Progenitor cell of endocrine pancreas (in vitro differentiated cells): ENCODE results near the gene GSG1L2. TPM values are rescaled to one million over a fixed set of nuclear protein-coding genes. Genes with fewer than 3 reads are reported as not detected.
"Not testable (repeated sequence)": the region's sequence is repeated elsewhere in the genome, so short reads cannot be mapped to it uniquely, and the experiment has no call there.

ENCODE experiments used
- DNase-seq: peaks from one replicate; pipeline ENCODE4 v3.0.0; 2021; ENCODE audit warnings: low spot score; ENCODE audit not compliant: unreplicated experiment
- H3K27ac Mint-ChIP-seq: 2 replicates; pipeline ENCODE4 v1.8.0; 2021; ENCODE audit warnings: mild to moderate bottlenecking, moderate library complexity, mixed read lengths
- H3K27me3 Mint-ChIP-seq: 2 replicates; pipeline ENCODE4 v1.8.0; 2021; ENCODE audit warnings: mixed read lengths
- H3K36me3 Mint-ChIP-seq: 2 replicates; pipeline ENCODE4 v1.8.0; 2022; ENCODE audit warnings: mixed read lengths; ENCODE audit not compliant: insufficient read depth
- H3K4me1 Mint-ChIP-seq: 2 replicates; pipeline ENCODE4 v1.8.0; 2021; ENCODE audit warnings: low read depth, mixed read lengths
- H3K4me3 Mint-ChIP-seq: 2 replicates; pipeline ENCODE4 v1.8.0; 2021; ENCODE audit warnings: low read depth, mild to moderate bottlenecking, moderate library complexity, mixed read lengths
- H3K9me3 Mint-ChIP-seq: 2 replicates; pipeline ENCODE4 v1.8.0; 2021; ENCODE audit warnings: low read depth, mixed read lengths
- total RNA-seq: library from RNA; stranded (reverse); gene quantifications from 2 replicates; pipeline ENCODE4 v1.2.1, GENCODE V29; 2021
- TF ChIP-seq, protein P1 (sequence below): fragments of 200-600 bp; sonication (generic); IDR thresholded peaks from one replicate; pipeline ENCODE4 v1.5.0; 2021; ENCODE audit warnings: antibody characterized with exemption, mild to moderate bottlenecking; ENCODE audit not compliant: unreplicated experiment

GSG1L2 gene
- total RNA-seq, 1 donor from 2014 or later = not detected

DNA sequence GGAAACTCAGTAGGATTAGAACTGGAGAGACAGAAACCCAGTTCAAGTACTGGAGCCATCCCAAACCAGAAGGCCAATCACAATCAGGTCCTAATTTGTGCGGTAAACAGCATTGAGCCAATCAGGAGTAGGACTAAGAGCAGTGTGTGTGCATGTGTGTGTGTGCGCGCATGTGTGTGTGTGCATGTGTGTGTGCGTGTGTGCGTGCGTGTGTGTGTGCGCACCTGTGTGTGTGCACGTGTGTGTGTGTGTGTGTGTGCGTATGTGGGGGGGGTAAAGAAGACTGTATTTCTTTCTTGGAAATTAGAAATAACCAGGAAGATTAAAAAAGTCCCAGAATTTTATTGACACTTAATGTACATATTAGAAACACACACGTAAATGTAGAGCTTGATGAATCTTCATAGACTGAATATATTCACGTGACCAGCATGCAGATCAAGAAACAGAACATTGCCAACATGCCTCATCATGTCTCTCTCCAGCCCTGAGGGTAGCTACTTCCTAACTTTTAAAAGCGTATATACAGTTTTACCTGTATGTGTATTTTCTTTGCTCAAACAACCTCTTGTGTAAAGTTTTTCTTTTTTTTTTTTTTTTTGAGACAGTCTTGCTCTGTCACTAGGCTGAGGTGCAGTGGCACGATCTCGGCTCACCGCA, 29.6 kb downstream of the GSG1L2 start:
- H3K4me3 Mint-ChIP-seq = no peak overlapping the region
- TF ChIP-seq, protein P1, sequence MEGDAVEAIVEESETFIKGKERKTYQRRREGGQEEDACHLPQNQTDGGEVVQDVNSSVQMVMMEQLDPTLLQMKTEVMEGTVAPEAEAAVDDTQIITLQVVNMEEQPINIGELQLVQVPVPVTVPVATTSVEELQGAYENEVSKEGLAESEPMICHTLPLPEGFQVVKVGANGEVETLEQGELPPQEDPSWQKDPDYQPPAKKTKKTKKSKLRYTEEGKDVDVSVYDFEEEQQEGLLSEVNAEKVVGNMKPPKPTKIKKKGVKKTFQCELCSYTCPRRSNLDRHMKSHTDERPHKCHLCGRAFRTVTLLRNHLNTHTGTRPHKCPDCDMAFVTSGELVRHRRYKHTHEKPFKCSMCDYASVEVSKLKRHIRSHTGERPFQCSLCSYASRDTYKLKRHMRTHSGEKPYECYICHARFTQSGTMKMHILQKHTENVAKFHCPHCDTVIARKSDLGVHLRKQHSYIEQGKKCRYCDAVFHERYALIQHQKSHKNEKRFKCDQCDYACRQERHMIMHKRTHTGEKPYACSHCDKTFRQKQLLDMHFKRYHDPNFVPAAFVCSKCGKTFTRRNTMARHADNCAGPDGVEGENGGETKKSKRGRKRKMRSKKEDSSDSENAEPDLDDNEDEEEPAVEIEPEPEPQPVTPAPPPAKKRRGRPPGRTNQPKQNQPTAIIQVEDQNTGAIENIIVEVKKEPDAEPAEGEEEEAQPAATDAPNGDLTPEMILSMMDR = no peak
- no peaks in the 10 kb centered on the region for H3K36me3 Mint-ChIP-seq
- no peaks in the 10 kb centered on the region for H3K9me3 Mint-ChIP-seq
- no peak overlapping the region for H3K27ac Mint-ChIP-seq
- H3K27me3 Mint-ChIP-seq = peaks cover 19% of the 10 kb centered on the region
- H3K4me1 Mint-ChIP-seq = no peaks in the 10 kb centered on the region
- DNase-seq = no peak

DNA sequence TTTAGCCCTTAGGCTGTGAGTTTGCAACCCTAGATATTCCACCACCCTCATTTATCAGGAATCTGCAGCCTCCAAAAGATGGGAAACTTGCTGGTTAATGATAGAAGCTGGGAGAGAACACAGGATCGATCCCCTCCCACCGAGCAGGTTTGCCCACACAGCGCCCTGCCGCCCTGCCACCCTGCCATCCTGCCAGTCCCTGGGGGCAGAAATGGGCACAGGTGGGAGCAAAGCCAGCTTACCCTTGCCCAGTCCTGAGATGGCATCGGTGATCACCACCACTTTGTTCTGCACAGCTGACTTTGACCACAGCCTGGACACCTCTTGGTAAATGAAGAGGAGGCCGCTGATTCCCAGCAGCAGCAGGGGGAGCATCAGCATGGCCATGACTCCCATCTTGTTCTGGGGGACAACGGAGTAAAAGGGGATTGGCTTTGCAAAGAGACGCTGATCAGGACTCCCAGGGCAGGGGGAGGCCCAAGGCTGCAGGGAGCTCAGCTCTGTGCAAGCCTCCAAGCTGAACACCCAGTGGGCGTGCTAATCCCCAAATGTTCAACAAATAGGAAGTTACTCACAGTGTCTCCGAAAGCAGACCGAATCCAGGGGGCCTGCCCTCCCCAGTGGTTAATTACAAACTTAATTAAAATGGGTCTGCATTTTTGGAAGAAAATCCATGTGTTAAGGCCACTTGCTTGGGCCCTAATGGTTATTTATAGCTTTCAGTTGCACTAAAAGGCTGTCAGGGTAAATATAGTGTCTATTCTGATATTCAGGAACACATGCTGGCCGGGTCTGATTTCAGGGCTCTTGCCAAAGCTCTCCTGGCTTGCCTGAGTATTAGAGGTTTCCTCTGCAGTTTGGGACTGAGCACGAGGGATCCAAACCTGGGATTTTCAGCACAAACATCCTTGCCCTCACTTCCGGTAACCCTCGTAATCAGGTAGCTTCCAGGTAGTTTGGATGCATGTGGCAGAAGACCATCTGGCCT, 30.7 kb downstream of the GSG1L2 start, which contains the start of gene DHRS7C:
Gene DHRS7C (minus strand): TSS at position 704 of the 988 bp plus-strand sequence. CDS start 308 bp downstream, at position 396.
- H3K4me3 Mint-ChIP-seq = no peak within 1 kb of the TSS
- H3K9me3 Mint-ChIP-seq = no peaks in the 10 kb centered on the region
- TF ChIP-seq, protein P1 = no peak
- no peaks in the 10 kb centered on the region for H3K4me1 Mint-ChIP-seq
- DNase-seq = no peak
- H3K27me3 Mint-ChIP-seq = peaks cover 15% of the 10 kb centered on the region
- H3K27ac Mint-ChIP-seq = no peak within 1 kb of the TSS
- no peaks in the 10 kb centered on the region for H3K36me3 Mint-ChIP-seq

DNA sequence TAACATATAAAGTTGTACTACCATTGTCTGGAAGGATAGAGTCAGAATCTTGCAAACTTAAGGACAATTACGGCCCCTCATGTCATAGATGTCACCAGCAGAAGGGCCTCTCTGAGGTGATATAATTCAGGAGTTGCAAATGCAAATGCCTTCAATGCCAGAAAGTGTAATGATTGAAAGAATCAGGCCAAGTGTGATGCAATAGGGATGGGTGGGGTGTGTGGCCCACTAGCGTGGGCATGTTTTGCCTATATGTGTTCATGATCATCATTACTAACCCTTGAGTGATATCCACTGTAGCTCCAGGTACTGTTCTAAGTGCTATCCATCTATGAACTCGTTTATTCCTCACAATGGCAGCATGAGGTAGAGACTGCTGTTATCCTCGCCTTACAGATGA, 31.6 kb downstream of the GSG1L2 start:
- Mint-ChIP-seq H3K4me1 (no peaks in the 10 kb centered on the region), H3K27me3 (peaks cover 9% of the 10 kb centered on the region), H3K27ac (no peak overlapping the region), H3K9me3 (no peaks in the 10 kb centered on the region), H3K4me3 (no peak overlapping the region), H3K36me3 (no peaks in the 10 kb centered on the region)
- DNase-seq = no peak
- TF ChIP-seq, protein P1 = no peak

DNA sequence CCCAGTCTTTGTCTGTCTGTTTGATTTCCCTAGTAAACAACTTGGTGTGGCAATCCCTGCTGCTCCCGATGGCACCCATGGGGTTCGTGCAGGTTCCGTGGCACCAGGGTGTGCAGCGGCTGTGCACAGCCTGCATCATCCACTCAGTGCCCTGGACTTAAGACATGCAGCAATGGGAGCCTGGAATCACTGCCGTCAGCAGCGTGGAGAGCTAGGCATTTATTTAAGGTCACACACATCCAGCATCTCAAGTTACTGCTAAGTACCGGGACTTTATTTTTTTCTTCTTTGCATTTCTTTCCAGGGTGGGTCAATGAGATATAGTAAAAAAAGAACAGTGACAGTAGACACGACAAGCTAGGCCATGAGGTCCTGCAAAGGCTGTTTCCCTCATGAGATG, 33.3 kb downstream of the GSG1L2 start:
- no peaks in the 10 kb centered on the region for H3K36me3 Mint-ChIP-seq
- no peaks in the 10 kb centered on the region for H3K9me3 Mint-ChIP-seq
- peaks cover 10% of the 10 kb centered on the region for H3K27me3 Mint-ChIP-seq
- TF ChIP-seq, protein P1 = no peak
- no peak for DNase-seq
- H3K4me3 Mint-ChIP-seq = no peak overlapping the region
- H3K4me1 Mint-ChIP-seq = no peaks in the 10 kb centered on the region
- no peak overlapping the region for H3K27ac Mint-ChIP-seq

DNA sequence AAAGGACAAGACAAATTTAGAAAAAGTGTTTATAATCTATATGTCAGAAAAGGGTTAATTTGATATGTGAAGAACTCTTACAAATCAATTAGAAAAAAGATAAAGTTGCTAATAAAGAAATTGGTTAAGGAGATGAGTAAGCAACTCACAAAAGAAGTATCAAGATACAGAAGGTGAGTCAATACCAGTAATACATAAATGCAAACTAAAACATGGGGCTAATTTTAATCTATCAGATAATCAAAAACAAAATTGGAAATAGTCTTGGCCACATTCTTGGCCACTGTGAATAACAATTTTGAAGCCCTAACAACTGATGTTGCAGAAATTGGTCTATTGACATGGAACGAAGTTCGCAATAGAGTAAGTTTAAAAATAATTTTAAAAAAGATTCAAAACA, 37.3 kb downstream of the GSG1L2 start:
- Mint-ChIP-seq H3K27ac (no peak overlapping the region), H3K27me3 (peaks cover 21% of the 10 kb centered on the region), H3K4me3 (no peak overlapping the region), H3K9me3 (no peaks in the 10 kb centered on the region), H3K4me1 (no peaks in the 10 kb centered on the region), H3K36me3 (no peaks in the 10 kb centered on the region)
- no peak for DNase-seq
- TF ChIP-seq, protein P1 = no peak

DNA sequence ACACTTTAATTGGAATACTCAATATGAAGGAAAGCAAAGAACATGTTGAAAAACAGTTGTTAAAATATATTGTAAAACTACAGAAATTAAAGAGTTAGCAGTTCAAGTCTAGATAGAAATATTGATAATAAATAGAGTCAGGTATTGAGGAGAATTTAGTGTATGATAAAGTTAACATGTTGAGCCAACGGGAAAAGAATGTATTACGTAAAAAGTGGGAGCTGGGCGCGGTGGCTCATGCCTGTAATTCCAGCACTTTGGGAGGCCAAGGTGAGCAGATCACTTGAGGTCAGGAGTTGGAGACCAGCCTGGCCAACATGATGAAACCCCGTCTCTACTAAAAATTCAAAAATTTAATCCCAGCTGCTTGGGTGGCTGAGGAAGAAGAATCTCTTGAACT, 38.4 kb downstream of the GSG1L2 start:
- not testable (repeated sequence) for H3K4me3 Mint-ChIP-seq, H3K4me1 Mint-ChIP-seq, DNase-seq, H3K36me3 Mint-ChIP-seq, H3K9me3 Mint-ChIP-seq, H3K27ac Mint-ChIP-seq
- H3K27me3 Mint-ChIP-seq = peaks cover 21% of the 10 kb centered on the region
